GM19455 (cell line): Measurements from ENCODE around the gene CHN1.

Source experiments
- ATAC-seq: cut with Tn5 transposase; IDR thresholded peaks from one replicate; pipeline ENCODE4 v1.9.1; 2021; ENCODE audit not compliant: unreplicated experiment

Gene CHN1

GRCh38 chr2:174877751-174878150, 127.4 kb downstream of the CHN1 start:
- no peak for ATAC-seq

- ATAC-seq = no peak
Measured at GRCh38 chr2:174877301-174877700, 127.9 kb downstream of the CHN1 start.

GRCh38 chr2:174874085-174874484, 131.1 kb downstream of the CHN1 start:
- no peak for ATAC-seq

- ATAC-seq = no peak
Measured at GRCh38 chr2:174873471-174873870, 131.7 kb downstream of the CHN1 start.

GRCh38 chr2:174870787-174871186, 134.4 kb downstream of the CHN1 start:
- ATAC-seq = no peak

GRCh38 chr2:174868878-174869277, 136.3 kb downstream of the CHN1 start:
- no peak for ATAC-seq

- ATAC-seq = no peak
Measured at GRCh38 chr2:174866421-174866820, 138.8 kb downstream of the CHN1 start.

GRCh38 chr2:174863183-174863582, 142.0 kb downstream of the CHN1 start:
- ATAC-seq = no peak

- no peak for ATAC-seq
Measured at GRCh38 chr2:174859563-174860169, 145.5 kb downstream of the CHN1 start.

- ATAC-seq = no peak
Measured at GRCh38 chr2:174858745-174859144, 146.4 kb downstream of the CHN1 start.

GRCh38 chr2:174856447-174856846, 148.7 kb downstream of the CHN1 start:
- ATAC-seq = no peak

- no peak for ATAC-seq
Measured at GRCh38 chr2:174846941-174847938, 157.9 kb downstream of the CHN1 start.

GRCh38 chr2:174846218-174846617, 159.0 kb downstream of the CHN1 start:
- ATAC-seq = no peak

GRCh38 chr2:174844295-174844708, 160.9 kb downstream of the CHN1 start:
- no peak for ATAC-seq

- ATAC-seq = no peak
Measured at GRCh38 chr2:174842496-174842895, 162.7 kb downstream of the CHN1 start.

GRCh38 chr2:174841936-174842335, 163.2 kb downstream of the CHN1 start:
- no peak for ATAC-seq

GRCh38 chr2:174841350-174841749, 163.8 kb downstream of the CHN1 start:
- ATAC-seq = no peak

- no peak for ATAC-seq
Measured at GRCh38 chr2:174840436-174840835, 164.7 kb downstream of the CHN1 start.

GRCh38 chr2:174839662-174840061, 165.5 kb downstream of the CHN1 start:
- no peak for ATAC-seq

GRCh38 chr2:174836995-174837390, 168.2 kb downstream of the CHN1 start:
- ATAC-seq = no peak

- ATAC-seq = no peak
Measured at GRCh38 chr2:174836377-174836994, 168.7 kb downstream of the CHN1 start.

GRCh38 chr2:174835797-174836255, 169.4 kb downstream of the CHN1 start:
- no peak for ATAC-seq
